Trophoblast cell (in vitro differentiated cells and primary cell): Measurements from ENCODE around the gene DNM3.

Experiments
- DNase-seq, 2 donors: peaks; one replicate each; pipeline ENCODE4 v3.0.0-alpha.2; 2016
- H2AFZ ChIP-seq: 2 replicates; pipeline ENCODE4 v1.6.1; 2013; ENCODE audit warnings: low read length, moderate library complexity, mild to moderate bottlenecking; ENCODE audit not compliant: insufficient read depth, poor library complexity
- H2AK5ac ChIP-seq: 2 replicates; pipeline ENCODE4 v1.6.1; 2013; ENCODE audit warnings: mild to moderate bottlenecking, low read length
- H2BK120ac ChIP-seq: 2 replicates; pipeline ENCODE4 v1.6.1; 2013; ENCODE audit warnings: low read length, mild to moderate bottlenecking, moderate library complexity; ENCODE audit not compliant: insufficient read depth, poor library complexity
- H2BK12ac ChIP-seq: 2 replicates; pipeline ENCODE4 v1.6.1; 2013; ENCODE audit warnings: mild to moderate bottlenecking, low read length, moderate library complexity
- H2BK5ac ChIP-seq: 2 replicates; pipeline ENCODE4 v1.6.1; 2013; ENCODE audit warnings: low read length, low read depth, moderate library complexity, mild to moderate bottlenecking; ENCODE audit not compliant: poor library complexity
- H3K14ac ChIP-seq: 2 replicates; pipeline ENCODE4 v1.6.1; 2013; ENCODE audit warnings: mild to moderate bottlenecking, low read length
- H3K18ac ChIP-seq: 2 replicates; pipeline ENCODE4 v1.6.1; 2013; ENCODE audit warnings: mild to moderate bottlenecking, low read length
- H3K23ac ChIP-seq: 2 replicates; pipeline ENCODE4 v1.6.1; 2013; ENCODE audit warnings: low read length
- H3K27ac ChIP-seq: 2 replicates; pipeline ENCODE4 v1.5.1; 2013; ENCODE audit warnings: low read depth, mild to moderate bottlenecking, inconsistent platforms, low read length, moderate library complexity
- H3K27me3 ChIP-seq: 2 replicates; pipeline ENCODE4 v1.6.1; 2013; ENCODE audit warnings: inconsistent platforms, mild to moderate bottlenecking, low read length, moderate library complexity; ENCODE audit not compliant: insufficient read depth
- H3K36me3 ChIP-seq, 2 experiments: 1 replicate in 1 of 2; 2 replicates in 1 of 2; pipeline ENCODE4 v1.6.1; 2013; ENCODE audit warnings: low read length in 2 of 2, mild to moderate bottlenecking in 2 of 2, moderate library complexity in 1 of 2; ENCODE audit not compliant: insufficient read depth in 2 of 2, control insufficient read depth in 1 of 2
- H3K4ac ChIP-seq: 2 replicates; pipeline ENCODE4 v1.6.1; 2013; ENCODE audit warnings: low read depth, mild to moderate bottlenecking, low read length, moderate library complexity
- H3K4me1 ChIP-seq, 2 experiments: 1 replicate in 1 of 2; 2 replicates in 1 of 2; pipeline ENCODE4 v1.6.1; 2013; ENCODE audit warnings: low read length in 2 of 2, mild to moderate bottlenecking in 2 of 2, moderate library complexity in 1 of 2; ENCODE audit not compliant: insufficient read depth in 2 of 2, control insufficient read depth in 1 of 2
- H3K4me2 ChIP-seq: 2 replicates; pipeline ENCODE4 v1.6.1; 2013; ENCODE audit warnings: inconsistent platforms, mild to moderate bottlenecking, low read length, moderate library complexity
- H3K4me3 ChIP-seq: 2 replicates; pipeline ENCODE4 v1.5.1; 2013; ENCODE audit warnings: mild to moderate bottlenecking, low read depth, low read length, inconsistent platforms
- H3K79me1 ChIP-seq: one replicate; pipeline ENCODE4 v1.6.1; 2013; ENCODE audit warnings: low read length
- H3K79me2 ChIP-seq: 2 replicates; pipeline ENCODE4 v1.6.1; 2013; ENCODE audit warnings: low read length, mild to moderate bottlenecking; ENCODE audit not compliant: control insufficient read depth, insufficient read depth, poor library complexity
- H3K9ac ChIP-seq: 2 replicates; pipeline ENCODE4 v1.6.1; 2013; ENCODE audit warnings: mild to moderate bottlenecking, low read length
- H3K9me3 ChIP-seq: 2 replicates; pipeline ENCODE4 v1.6.1; 2013; ENCODE audit warnings: low read depth, mild to moderate bottlenecking, control low read depth, inconsistent platforms, low read length; ENCODE audit not compliant: insufficient read depth
- H4K12ac ChIP-seq: 2 replicates; pipeline ENCODE4 v1.6.1; 2013; ENCODE audit warnings: low read depth, mild to moderate bottlenecking, low read length, moderate library complexity
- H4K8ac ChIP-seq: 2 replicates; pipeline ENCODE4 v1.6.1; 2013; ENCODE audit warnings: low read depth, mild to moderate bottlenecking, low read length, moderate library complexity
- H4K91ac ChIP-seq: one replicate; pipeline ENCODE4 v1.6.1; 2013; ENCODE audit warnings: low read depth, mild to moderate bottlenecking, low read length, moderate library complexity
- WGBS: extraction: QIAGEN DNeasy Blood & Tissue Kit; methylation state at CpG from one replicate; pipeline ENCODE4 v1.1.7; 2013; ENCODE audit warnings: missing lambda C conversion rate; ENCODE audit not compliant: insufficient read length, insufficient coverage; ENCODE audit errors: extremely low coverage; 5-methylcytosine and 5-hydroxymethylcytosine counted together

Gene DNM3

GRCh38 chr1:172168597-172168872, 327.2 kb downstream of the DNM3 start:
- Histone ChIP-seq H2BK5ac (no peak overlapping the region), H4K12ac (no peak overlapping the region), H3K27me3 (no peaks in the 10 kb centered on the region), H3K4me2 (no peak overlapping the region), H3K4ac (no peak overlapping the region), H2AFZ (no peak overlapping the region), H3K14ac (no peak overlapping the region), H2BK12ac (no peak overlapping the region), H3K23ac (no peak overlapping the region), H3K4me3 (no peak overlapping the region), H2AK5ac (no peak overlapping the region), H3K27ac (no peak overlapping the region), H3K18ac (no peak overlapping the region), H4K8ac (no peak overlapping the region), H2BK120ac (no peak overlapping the region), H3K4me1 (peaks cover 4 to 9% of the 10 kb centered on the region in 2 experiments), H3K79me1 (peaks cover 6% of the 10 kb centered on the region), H3K79me2 (no peaks in the 10 kb centered on the region), H4K91ac (no peak overlapping the region), H3K9ac (no peak overlapping the region), H3K9me3 (no peaks in the 10 kb centered on the region), H3K36me3 (no peaks in the 10 kb centered on the region)
- no CpG with 5 or more reads among the region's 2 CpGs for WGBS
- no peak for DNase-seq

GRCh38 chr1:172169836-172170235, 328.5 kb downstream of the DNM3 start:
- Histone ChIP-seq H2BK12ac (no peak overlapping the region), H3K23ac (no peak overlapping the region), H3K79me1 (no peaks in the 10 kb centered on the region), H3K9ac (no peak overlapping the region), H3K4me1 (peaks cover 0 to 2% of the 10 kb centered on the region in 2 experiments), H2AK5ac (no peak overlapping the region), H4K12ac (no peak overlapping the region), H3K4ac (no peak overlapping the region), H4K8ac (no peak overlapping the region), H4K91ac (no peak overlapping the region), H2AFZ (no peak overlapping the region), H3K27ac (no peak overlapping the region), H3K4me2 (no peak overlapping the region), H2BK5ac (no peak overlapping the region), H3K14ac (no peak overlapping the region), H3K36me3 (no peaks in the 10 kb centered on the region), H3K9me3 (no peaks in the 10 kb centered on the region), H2BK120ac (no peak overlapping the region), H3K27me3 (no peaks in the 10 kb centered on the region), H3K18ac (no peak overlapping the region), H3K79me2 (no peaks in the 10 kb centered on the region), H3K4me3 (no peak overlapping the region)
- no peak for DNase-seq

DNA sequence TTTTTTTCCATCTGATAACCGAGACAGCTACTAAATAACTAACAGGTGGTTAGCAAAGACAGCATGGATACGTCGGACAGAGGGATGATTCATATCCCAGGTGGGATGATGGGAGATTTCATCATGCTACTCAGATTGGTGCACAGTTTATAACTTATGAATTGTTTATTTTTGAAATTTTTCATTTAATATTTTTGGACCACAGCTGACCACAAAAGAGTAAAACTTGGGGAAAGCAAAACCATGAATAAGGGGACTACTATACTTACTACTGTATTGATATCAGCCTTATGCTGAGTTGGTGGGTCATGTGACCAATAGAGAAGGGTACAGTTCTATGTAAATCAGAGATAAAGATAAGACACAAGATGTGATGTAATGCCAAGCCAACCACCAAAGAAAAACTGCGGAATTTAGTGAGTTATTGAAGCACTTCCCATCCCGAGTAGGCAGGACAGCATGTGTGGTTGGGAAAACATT, 331.1 kb downstream of the DNM3 start:
- Histone ChIP-seq H3K9ac (no peak overlapping the region), H3K4me2 (no peak overlapping the region), H3K27me3 (no peaks in the 10 kb centered on the region), H3K27ac (no peak overlapping the region), H4K12ac (no peak overlapping the region), H4K91ac (no peak overlapping the region), H3K18ac (no peak overlapping the region), H3K36me3 (no peaks in the 10 kb centered on the region), H3K79me1 (no peaks in the 10 kb centered on the region), H4K8ac (no peak overlapping the region), H2BK12ac (no peak overlapping the region), H3K4ac (no peak overlapping the region), H3K9me3 (no peaks in the 10 kb centered on the region), H3K4me1 (peaks cover 0 to 3% of the 10 kb centered on the region in 2 experiments), H3K14ac (no peak overlapping the region), H3K79me2 (no peaks in the 10 kb centered on the region), H3K23ac (no peak overlapping the region), H2AK5ac (no peak overlapping the region), H2BK5ac (no peak overlapping the region), H3K4me3 (no peak overlapping the region), H2AFZ (no peak overlapping the region), H2BK120ac (no peak overlapping the region)
- WGBS: no CpG with 5 or more reads among the region's 5 CpGs
- no peak for DNase-seq

DNA sequence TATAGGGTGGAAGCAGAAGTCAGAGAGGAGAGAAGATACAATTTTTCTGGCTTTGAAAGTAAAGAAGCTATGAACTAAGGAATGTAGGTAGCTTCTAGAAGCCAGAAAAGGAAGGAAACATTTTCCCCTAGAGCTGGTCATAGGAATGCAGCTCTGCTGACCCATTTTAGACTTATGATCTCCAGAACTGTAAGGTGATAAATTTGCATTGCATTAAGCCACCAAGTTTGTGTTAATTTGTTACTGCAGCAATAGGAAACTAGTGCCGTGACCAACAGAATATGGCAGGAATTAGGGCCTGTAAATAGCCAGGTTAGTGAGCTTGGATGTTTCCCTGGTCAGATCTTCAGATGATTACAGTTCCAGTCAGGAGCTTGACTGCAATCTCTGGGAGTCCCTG, 334.9 kb downstream of the DNM3 start:
- Histone ChIP-seq H4K12ac (no peak overlapping the region), H3K9me3 (no peaks in the 10 kb centered on the region), H4K91ac (no peak overlapping the region), H3K36me3 (no peaks in the 10 kb centered on the region), H3K79me2 (no peaks in the 10 kb centered on the region), H3K4me2 (no peak overlapping the region), H3K9ac (no peak overlapping the region), H3K27me3 (no peaks in the 10 kb centered on the region), H2BK12ac (no peak overlapping the region), H3K4ac (no peak overlapping the region), H3K79me1 (no peaks in the 10 kb centered on the region), H3K27ac (no peak overlapping the region), H2BK5ac (no peak overlapping the region), H2AFZ (no peak overlapping the region), H3K14ac (no peak overlapping the region), H3K23ac (no peak overlapping the region), H3K4me3 (no peak overlapping the region), H3K4me1 (peaks cover 0 to 5% of the 10 kb centered on the region in 2 experiments), H4K8ac (no peak overlapping the region), H2AK5ac (no peak overlapping the region), H3K18ac (no peak overlapping the region), H2BK120ac (no peak overlapping the region)
- no peak for DNase-seq
- no CpG with 5 or more reads among the region's 1 CpG for WGBS
